Mesenchymal stem cell (in vitro differentiated cells and primary cell): Measurements from ENCODE around the gene VWA3B.

Experiments
- DNase-seq: peaks from one replicate; pipeline ENCODE4 v3.0.0-alpha.2; 2013
- H2AFZ ChIP-seq: one replicate; pipeline ENCODE4 v1.6.1; 2013; ENCODE audit warnings: low read depth, mild to moderate bottlenecking, control low read depth, inconsistent platforms, low read length, moderate library complexity
- H2AK5ac ChIP-seq: 2 replicates; pipeline ENCODE4 v1.6.1; 2013; ENCODE audit warnings: low read length, moderate library complexity, mild to moderate bottlenecking, inconsistent platforms; ENCODE audit not compliant: severe bottlenecking
- H2BK120ac ChIP-seq: one replicate; pipeline ENCODE4 v1.6.1; 2013; ENCODE audit warnings: low read depth, mild to moderate bottlenecking, inconsistent platforms, low read length, moderate library complexity
- H2BK12ac ChIP-seq, 2 experiments: one replicate each; pipeline ENCODE4 v1.6.1; 2013; ENCODE audit warnings: inconsistent platforms in 2 of 2, low read length in 2 of 2, mild to moderate bottlenecking in 2 of 2, moderate library complexity in 2 of 2, control low read depth in 1 of 2
- H2BK15ac ChIP-seq: one replicate; pipeline ENCODE4 v1.6.1; 2013; ENCODE audit warnings: mild to moderate bottlenecking, low read depth, inconsistent platforms; ENCODE audit not compliant: poor library complexity, severe bottlenecking
- H2BK5ac ChIP-seq: 2 replicates; pipeline ENCODE4 v1.6.1; 2013; ENCODE audit warnings: low read depth, mild to moderate bottlenecking, low read length, control low read depth, inconsistent platforms; ENCODE audit not compliant: poor library complexity, severe bottlenecking
- H3K14ac ChIP-seq, 2 experiments: one replicate each; pipeline ENCODE4 v1.6.1; 2013; ENCODE audit warnings: inconsistent platforms in 2 of 2, low read length in 2 of 2, control low read depth in 1 of 2, mild to moderate bottlenecking in 1 of 2, moderate library complexity in 1 of 2
- H3K18ac ChIP-seq, 2 experiments: one replicate each; pipeline ENCODE4 v1.6.1; 2013; ENCODE audit warnings: inconsistent platforms in 2 of 2, low read length in 2 of 2, control low read depth in 1 of 2, low read depth in 1 of 2, mild to moderate bottlenecking in 1 of 2
- H3K23ac ChIP-seq, 2 experiments: one replicate each; pipeline ENCODE4 v1.6.1; 2013; ENCODE audit warnings: inconsistent platforms in 2 of 2, low read length in 2 of 2, mild to moderate bottlenecking in 2 of 2, moderate library complexity in 2 of 2, control low read depth in 1 of 2
- H3K27ac ChIP-seq: 2 replicates; pipeline ENCODE4 v1.5.1; 2013; ENCODE audit warnings: mild to moderate bottlenecking, moderate library complexity, low read length, control low read depth, inconsistent platforms; ENCODE audit not compliant: poor library complexity, severe bottlenecking
- H3K27me3 ChIP-seq, 2 experiments: 2 replicates each; pipeline versions ENCODE4 v1.6.1 to v1.7.0; 2013; ENCODE audit warnings: low read length in 2 of 2, mild to moderate bottlenecking in 2 of 2, moderate library complexity in 2 of 2, control low read depth in 1 of 2, inconsistent platforms in 1 of 2; ENCODE audit not compliant: control insufficient read depth in 1 of 2, insufficient read depth in 1 of 2
- H3K36me3 ChIP-seq, 2 experiments: 2 replicates each; pipeline versions ENCODE4 v1.6.1 to v1.7.0; 2013; ENCODE audit warnings: low read length in 2 of 2, control low read depth in 1 of 2, inconsistent platforms in 1 of 2, low read depth in 1 of 2, mild to moderate bottlenecking in 1 of 2; ENCODE audit not compliant: insufficient read depth in 2 of 2, control insufficient read depth in 1 of 2
- H3K4ac ChIP-seq, 2 experiments: one replicate each; pipeline ENCODE4 v1.6.1; 2013; ENCODE audit warnings: inconsistent platforms in 2 of 2, low read length in 2 of 2, mild to moderate bottlenecking in 2 of 2, moderate library complexity in 2 of 2, control low read depth in 1 of 2, low read depth in 1 of 2
- H3K4me1 ChIP-seq: 2 replicates; pipeline ENCODE4 v1.6.1; 2013; ENCODE audit warnings: low read depth, low read length, control low read depth; ENCODE audit not compliant: control insufficient read depth, insufficient read depth
- H3K4me2 ChIP-seq: 2 replicates; pipeline ENCODE4 v1.6.1; 2013; ENCODE audit warnings: low read length, mild to moderate bottlenecking, inconsistent platforms; ENCODE audit not compliant: poor library complexity, severe bottlenecking
- H3K4me3 ChIP-seq, 2 experiments: 2 replicates each; pipeline versions ENCODE4 v1.5.1 to v1.7.0; 2013; ENCODE audit warnings: low read length in 2 of 2, mild to moderate bottlenecking in 2 of 2, control low read depth in 1 of 2, low read depth in 1 of 2; ENCODE audit not compliant: insufficient read depth in 1 of 2
- H3K79me1 ChIP-seq: replicated peaks from 2 replicates; pipeline ENCODE4 v1.6.1; 2013; ENCODE audit warnings: mild to moderate bottlenecking, control low read depth, low read length, inconsistent platforms; ENCODE audit not compliant: poor library complexity, severe bottlenecking
- H3K9ac ChIP-seq: 2 replicates; pipeline ENCODE4 v1.7.0; 2013; ENCODE audit warnings: mild to moderate bottlenecking, low read length, moderate library complexity
- H3K9me3 ChIP-seq: 2 replicates; pipeline ENCODE4 v1.7.0; 2013; ENCODE audit warnings: mild to moderate bottlenecking, low read length; ENCODE audit not compliant: control insufficient read depth
- H4K8ac ChIP-seq: one replicate; pipeline ENCODE4 v1.6.1; 2013; ENCODE audit warnings: inconsistent platforms, mild to moderate bottlenecking, low read length, moderate library complexity
- H4K91ac ChIP-seq: one replicate; pipeline ENCODE4 v1.6.1; 2013; ENCODE audit warnings: mild to moderate bottlenecking, low read length, inconsistent platforms
- WGBS: methylation state at CpG from one replicate; pipeline ENCODE4 v1.1.7; 2013; ENCODE audit warnings: mixed read lengths; 5-methylcytosine and 5-hydroxymethylcytosine counted together

Gene VWA3B

DNA sequence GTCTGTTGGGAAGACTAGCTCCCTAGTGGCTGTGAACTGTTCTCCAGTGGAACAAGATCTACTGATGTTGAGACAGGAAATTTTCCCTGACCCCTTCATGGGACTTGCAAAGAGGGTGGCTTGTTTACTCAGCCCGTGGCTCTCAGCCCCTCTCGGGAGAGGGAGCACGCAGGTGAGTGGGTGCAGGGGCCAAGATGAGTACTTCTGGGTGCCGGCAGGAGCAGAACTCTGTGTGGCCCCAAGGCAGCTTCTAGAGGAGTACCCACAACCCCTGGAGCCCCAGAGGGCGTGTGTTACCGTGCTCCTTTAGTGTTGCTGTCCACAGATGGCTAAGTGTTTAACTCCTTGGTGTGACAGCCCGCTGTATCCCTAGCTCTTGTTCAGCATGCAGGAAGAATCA, 191.1 kb downstream of the VWA3B start:
- Histone ChIP-seq H2BK5ac (no peak overlapping the region), H3K27ac (no peak overlapping the region), H3K4ac (no peak overlapping the region), H2AK5ac (no peak overlapping the region), H3K27me3 (peaks cover 12 to 43% of the 10 kb centered on the region in 2 experiments), H3K23ac (no peak overlapping the region), H3K36me3 (peaks cover 0 to 2% of the 10 kb centered on the region in 2 experiments), H3K14ac (no peak overlapping the region), H2AFZ (no peak overlapping the region), H2BK120ac (no peak overlapping the region), H4K8ac (no peak overlapping the region), H3K9me3 (no peaks in the 10 kb centered on the region), H3K4me1 (peaks cover 19% of the 10 kb centered on the region), H4K91ac (no peak overlapping the region), H3K18ac (no peak overlapping the region), H2BK15ac (no peak overlapping the region), H2BK12ac (no peak overlapping the region), H3K9ac (no peak overlapping the region), H3K4me3 (no peak overlapping the region), H3K79me1 (no peaks in the 10 kb centered on the region), H3K4me2 (no peak overlapping the region)
- 89% methylated on average over 7 of the region's 7 CpGs for WGBS
- no peak for DNase-seq

DNA sequence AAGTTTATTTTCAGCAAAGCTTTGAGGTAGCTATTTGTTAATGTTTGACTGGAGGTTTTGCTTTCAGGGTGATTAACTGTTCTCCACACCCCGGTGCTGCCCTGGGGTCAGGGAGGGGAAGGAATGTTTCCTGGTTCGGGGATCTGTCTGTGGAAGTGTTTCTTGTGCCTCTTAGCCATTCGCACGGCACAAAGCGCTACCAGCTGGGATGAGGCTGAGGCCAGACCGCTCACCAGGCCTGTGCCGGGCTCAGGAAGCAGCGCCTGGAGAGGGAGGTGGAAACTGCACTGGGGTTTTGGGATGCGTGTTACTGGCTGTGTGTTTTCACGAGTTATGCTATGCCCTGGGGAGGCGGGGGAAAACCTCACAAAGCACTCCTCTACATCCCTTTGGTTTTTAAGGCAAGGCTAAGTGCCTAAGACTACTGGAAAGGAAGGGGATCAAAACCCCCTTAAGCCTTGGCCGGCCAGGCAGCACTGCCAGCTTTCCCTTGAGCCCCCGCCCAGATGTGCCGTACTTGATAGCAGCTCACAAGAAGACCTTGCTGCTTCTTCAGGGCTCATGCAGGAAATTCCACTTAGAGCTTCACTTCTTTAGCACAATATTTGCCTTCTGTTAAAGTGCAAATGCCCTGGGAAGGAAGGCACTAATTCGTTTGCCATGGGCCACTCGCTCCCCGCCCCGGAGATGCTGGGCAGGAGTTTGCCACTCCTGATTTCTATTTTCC, 193.6 kb downstream of the VWA3B start:
- Histone ChIP-seq H3K9me3 (no peaks in the 10 kb centered on the region), H3K27ac (peak overlapping the region; percentile 71), H2BK12ac (peak overlapping the region in 1 of 2 experiments; percentile 49), H2BK15ac (peak overlapping the region; percentile 92), H3K4me2 (peak overlapping the region; percentile 26), H2AFZ (no peak overlapping the region), H4K8ac (no peak overlapping the region), H2BK120ac (no peak overlapping the region), H3K14ac (no peak overlapping the region), H3K9ac (peak overlapping the region; percentile 43), H4K91ac (no peak overlapping the region), H3K18ac (peak overlapping the region in 1 of 2 experiments; percentile 37), H3K4ac (no peak overlapping the region), H3K27me3 (peaks cover 7 to 30% of the 10 kb centered on the region in 2 experiments), H3K79me1 (no peaks in the 10 kb centered on the region), H2AK5ac (no peak overlapping the region), H3K4me1 (peaks cover 19% of the 10 kb centered on the region), H3K23ac (no peak overlapping the region), H3K4me3 (no peak overlapping the region), H2BK5ac (no peak overlapping the region), H3K36me3 (peaks cover 0 to 2% of the 10 kb centered on the region in 2 experiments)
- WGBS: 25% methylated on average over 17 of the region's 18 CpGs
- peak; percentile 84 for DNase-seq

DNA sequence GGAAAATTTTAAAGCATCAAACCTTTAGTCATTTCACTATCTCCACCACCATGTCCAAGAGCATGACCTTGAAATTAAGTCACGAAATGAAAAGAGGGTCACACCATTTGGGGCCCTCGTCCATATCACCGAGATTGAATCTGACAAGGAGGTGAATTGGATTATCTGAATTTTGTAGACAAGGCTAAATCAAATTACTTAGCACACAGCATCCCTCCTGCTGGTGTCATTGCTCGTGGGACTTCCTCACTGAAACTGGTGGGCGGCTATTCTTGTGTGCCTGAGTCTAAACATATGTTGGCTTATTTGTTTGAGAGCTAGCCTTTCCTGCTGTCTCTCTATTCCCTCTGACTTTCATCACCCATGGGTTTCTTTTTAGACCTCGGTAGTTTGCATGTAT, 194.6 kb downstream of the VWA3B start:
- H3K9me3 ChIP-seq: no peaks in the 10 kb centered on the region
- H3K4me3 ChIP-seq: no peak overlapping the region
- 65% methylated on average over 6 of the region's 6 CpGs for WGBS

DNA sequence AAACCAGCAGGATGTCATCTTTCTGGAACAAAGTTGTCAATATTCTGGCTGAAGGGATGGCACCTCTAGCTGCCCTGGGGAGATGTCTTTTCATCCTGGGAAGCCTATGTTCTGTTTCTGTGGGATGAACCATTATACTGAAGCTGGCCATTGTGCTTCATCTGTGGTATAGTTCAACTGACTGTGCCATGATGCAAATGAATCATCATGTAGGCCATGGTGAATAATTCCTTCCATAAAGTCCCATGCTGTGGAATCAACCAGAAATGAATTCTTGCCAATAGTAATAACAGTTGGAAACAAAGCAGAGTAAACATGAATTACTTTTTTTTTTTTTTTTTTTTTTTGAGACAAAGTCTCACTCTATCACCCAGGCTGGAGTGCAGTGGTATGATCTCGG, 195.1 kb downstream of the VWA3B start:
- Histone ChIP-seq H2AFZ (no peak overlapping the region), H2BK12ac (no peak overlapping the region), H3K4me2 (no peak overlapping the region), H3K4me3 (no peak overlapping the region), H3K79me1 (no peaks in the 10 kb centered on the region), H3K36me3 (no peaks in the 10 kb centered on the region), H2BK15ac (no peak overlapping the region), H3K14ac (no peak overlapping the region), H4K8ac (no peak overlapping the region), H3K9ac (no peak overlapping the region), H3K23ac (no peak overlapping the region), H3K4me1 (peaks cover 19% of the 10 kb centered on the region), H2AK5ac (no peak overlapping the region), H3K27me3 (peaks cover 3 to 22% of the 10 kb centered on the region in 2 experiments), H3K9me3 (no peaks in the 10 kb centered on the region), H3K18ac (no peak overlapping the region), H2BK5ac (no peak overlapping the region), H3K27ac (no peak overlapping the region), H4K91ac (no peak overlapping the region), H2BK120ac (no peak overlapping the region), H3K4ac (no peak overlapping the region)
- WGBS: 85% methylated on average over 1 of the region's 1 CpG
- DNase-seq: no peak

More for the DNA sequence above, 194.6 kb downstream of the VWA3B start:
- no peak overlapping the region for H2BK5ac ChIP-seq
- H3K4me2 ChIP-seq: no peak overlapping the region
- H3K4me1 ChIP-seq: peaks cover 19% of the 10 kb centered on the region
- no peak overlapping the region for H2BK15ac ChIP-seq
- H3K18ac ChIP-seq: no peak overlapping the region
- H2BK120ac ChIP-seq: no peak overlapping the region
- H3K23ac ChIP-seq: no peak overlapping the region
- H3K4ac ChIP-seq: no peak overlapping the region
- H3K36me3 ChIP-seq: peaks cover 0 to under 1% of the 10 kb centered on the region in 2 experiments
- H2AK5ac ChIP-seq: no peak overlapping the region
- H3K79me1 ChIP-seq: no peaks in the 10 kb centered on the region
- H3K14ac ChIP-seq: no peak overlapping the region
- no peak overlapping the region for H3K9ac ChIP-seq
- H2AFZ ChIP-seq: no peak overlapping the region
- no peak overlapping the region for H4K91ac ChIP-seq
- H3K27me3 ChIP-seq: peaks cover 3 to 22% of the 10 kb centered on the region in 2 experiments
- no peak overlapping the region for H2BK12ac ChIP-seq
- DNase-seq: no peak
- H3K27ac ChIP-seq: no peak overlapping the region
- no peak overlapping the region for H4K8ac ChIP-seq
